ENCODE data around the gene ATL1.

ATL1 gene

DNA sequence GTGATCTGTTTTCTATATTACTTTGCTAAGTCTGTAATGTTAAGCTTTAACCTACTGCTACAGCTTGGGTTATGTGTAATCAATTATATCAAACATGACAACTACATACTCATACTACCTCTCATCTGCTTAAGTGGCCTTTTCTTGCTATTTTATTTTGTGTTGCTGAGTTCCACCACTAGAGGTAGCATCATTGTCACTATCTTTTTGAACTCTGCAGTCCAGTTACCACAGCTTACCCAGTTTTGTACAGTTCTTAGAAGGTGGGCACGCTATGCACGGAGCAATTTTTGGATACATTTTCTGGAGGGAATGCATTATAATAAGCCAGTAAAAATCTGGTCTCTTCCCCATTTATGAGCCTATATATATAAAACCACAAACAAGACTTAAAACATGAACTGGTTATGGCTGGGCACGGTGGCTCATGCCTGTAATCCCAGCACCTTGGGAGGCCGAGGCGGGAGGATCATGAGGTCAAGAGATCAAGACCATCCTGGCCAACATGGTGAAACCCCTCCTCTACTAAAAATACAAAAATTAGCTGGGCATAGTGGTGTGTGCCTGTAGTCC is 59.7 kb downstream of the ATL1 start:
- no peaks in the 10 kb centered on the region; the same call in 1 of the 2 replicates for H3K36me3 ChIP-seq (ENCODE audit: insufficient read depth, low read length)

GRCh38 chr14:50620341-50620740 is 60.4 kb downstream of the ATL1 start:
- no peaks in the 10 kb centered on the region for H3K27me3 ChIP-seq (ENCODE audit: insufficient read depth, low read length, poor library complexity, severe bottlenecking)
- no peaks in the 10 kb centered on the region for H3K9me3 ChIP-seq (ENCODE audit: insufficient read depth, low read depth, low read length)
- no peaks in the 10 kb centered on the region for H3K4me1 ChIP-seq (ENCODE audit: insufficient read depth, low read length, poor library complexity, severe bottlenecking)
- no peaks in the 10 kb centered on the region; the same call in 1 of the 2 replicates for H3K36me3 ChIP-seq (ENCODE audit: insufficient read depth, low read length)
- TF ChIP-seq EZH2phosphoT487 (IDR thresholded peaks at IDR 0.05; ENCODE audit: borderline replicate concordance), result no peak
- TF ChIP-seq, protein P1, sequence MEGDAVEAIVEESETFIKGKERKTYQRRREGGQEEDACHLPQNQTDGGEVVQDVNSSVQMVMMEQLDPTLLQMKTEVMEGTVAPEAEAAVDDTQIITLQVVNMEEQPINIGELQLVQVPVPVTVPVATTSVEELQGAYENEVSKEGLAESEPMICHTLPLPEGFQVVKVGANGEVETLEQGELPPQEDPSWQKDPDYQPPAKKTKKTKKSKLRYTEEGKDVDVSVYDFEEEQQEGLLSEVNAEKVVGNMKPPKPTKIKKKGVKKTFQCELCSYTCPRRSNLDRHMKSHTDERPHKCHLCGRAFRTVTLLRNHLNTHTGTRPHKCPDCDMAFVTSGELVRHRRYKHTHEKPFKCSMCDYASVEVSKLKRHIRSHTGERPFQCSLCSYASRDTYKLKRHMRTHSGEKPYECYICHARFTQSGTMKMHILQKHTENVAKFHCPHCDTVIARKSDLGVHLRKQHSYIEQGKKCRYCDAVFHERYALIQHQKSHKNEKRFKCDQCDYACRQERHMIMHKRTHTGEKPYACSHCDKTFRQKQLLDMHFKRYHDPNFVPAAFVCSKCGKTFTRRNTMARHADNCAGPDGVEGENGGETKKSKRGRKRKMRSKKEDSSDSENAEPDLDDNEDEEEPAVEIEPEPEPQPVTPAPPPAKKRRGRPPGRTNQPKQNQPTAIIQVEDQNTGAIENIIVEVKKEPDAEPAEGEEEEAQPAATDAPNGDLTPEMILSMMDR (conservative IDR thresholded peaks at IDR 0.05; ENCODE audit: low read length), result no peak
- no peak overlapping the region for H2AFZ ChIP-seq (ENCODE audit: low read length)
- H4K20me1 ChIP-seq (ENCODE audit: insufficient read depth, low read length, poor library complexity, severe bottlenecking), result no peaks in the 10 kb centered on the region
- H3K9ac ChIP-seq (ENCODE audit: low read depth, low read length, poor library complexity, severe bottlenecking), result no peak overlapping the region
- H3F3A ChIP-seq (ENCODE audit: low read depth), result no peaks in the 10 kb centered on the region
- no peak overlapping the region for H3K4me3 ChIP-seq (ENCODE audit: low read length, poor library complexity, severe bottlenecking)
- H3K79me2 ChIP-seq (ENCODE audit: insufficient read depth, low read length), result no peaks in the 10 kb centered on the region
- H3K9me2 ChIP-seq (replicated peaks; ENCODE audit: low read depth, low read length), result no peaks in the 10 kb centered on the region
- no peak overlapping the region for H3K4me2 ChIP-seq (ENCODE audit: low read depth, low read length, poor library complexity, severe bottlenecking)

More for the DNA sequence above, 59.7 kb downstream of the ATL1 start:
- TF ChIP-seq, protein P1 (conservative IDR thresholded peaks at IDR 0.05; ENCODE audit: low read length), result peak; percentile 77
- TF ChIP-seq EZH2phosphoT487 (IDR thresholded peaks at IDR 0.05; ENCODE audit: borderline replicate concordance), result no peak
- Histone ChIP-seq H3K9me3 (ENCODE audit: insufficient read depth, low read depth, low read length) (no peaks in the 10 kb centered on the region), H3K9ac (ENCODE audit: low read depth, low read length, poor library complexity, severe bottlenecking) (no peak overlapping the region), H3K4me1 (ENCODE audit: insufficient read depth, low read length, poor library complexity, severe bottlenecking) (no peaks in the 10 kb centered on the region), H3K27me3 (ENCODE audit: insufficient read depth, low read length, poor library complexity, severe bottlenecking) (no peaks in the 10 kb centered on the region), H3K4me2 (ENCODE audit: low read depth, low read length, poor library complexity, severe bottlenecking) (no peak overlapping the region), H3F3A (ENCODE audit: low read depth) (no peaks in the 10 kb centered on the region), H3K4me3 (ENCODE audit: low read length, poor library complexity, severe bottlenecking) (no peak overlapping the region), H3K79me2 (ENCODE audit: insufficient read depth, low read length) (no peaks in the 10 kb centered on the region), H3K9me2 (replicated peaks; ENCODE audit: low read depth, low read length) (no peaks in the 10 kb centered on the region), H4K20me1 (ENCODE audit: insufficient read depth, low read length, poor library complexity, severe bottlenecking) (no peaks in the 10 kb centered on the region), H2AFZ (ENCODE audit: low read length) (no peak overlapping the region)

DNA sequence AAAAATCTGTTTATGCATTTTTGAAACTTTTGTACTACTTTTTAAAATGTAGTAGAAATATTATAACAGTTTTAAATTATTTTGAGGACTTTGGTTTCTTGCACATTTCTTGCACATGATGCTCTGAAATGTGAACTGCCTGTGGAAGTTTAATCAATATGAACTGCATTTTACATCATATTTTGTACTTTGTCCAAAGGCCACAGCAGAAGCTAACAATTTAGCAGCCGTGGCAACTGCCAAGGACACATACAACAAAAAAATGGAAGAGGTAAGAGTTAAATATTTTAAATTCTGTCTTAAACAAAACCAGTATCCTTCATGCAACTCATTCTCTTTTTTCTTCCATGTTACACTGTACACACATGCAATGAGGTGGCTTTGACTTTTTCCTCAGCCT is 63.0 kb downstream of the ATL1 start:
- no peaks in the 10 kb centered on the region for H3F3A ChIP-seq (ENCODE audit: low read depth)
- no peak overlapping the region for H3K4me2 ChIP-seq (ENCODE audit: low read depth, low read length, poor library complexity, severe bottlenecking)
- H3K36me3 ChIP-seq (ENCODE audit: insufficient read depth, low read length), result no peaks in the 10 kb centered on the region; the same call in 1 of the 2 replicates
- TF ChIP-seq, protein P1 (conservative IDR thresholded peaks at IDR 0.05; ENCODE audit: low read length), result no peak
- TF ChIP-seq EZH2phosphoT487 (IDR thresholded peaks at IDR 0.05; ENCODE audit: borderline replicate concordance), result no peak
- H3K9me2 ChIP-seq (replicated peaks; ENCODE audit: low read depth, low read length), result no peaks in the 10 kb centered on the region
- no peaks in the 10 kb centered on the region for H3K79me2 ChIP-seq (ENCODE audit: insufficient read depth, low read length)
- H3K9me3 ChIP-seq (ENCODE audit: insufficient read depth, low read depth, low read length), result no peaks in the 10 kb centered on the region
- no peak overlapping the region for H2AFZ ChIP-seq (ENCODE audit: low read length)
- H3K4me3 ChIP-seq (ENCODE audit: low read length, poor library complexity, severe bottlenecking), result no peak overlapping the region
- H3K27me3 ChIP-seq (ENCODE audit: insufficient read depth, low read length, poor library complexity, severe bottlenecking), result no peaks in the 10 kb centered on the region
- H3K9ac ChIP-seq (ENCODE audit: low read depth, low read length, poor library complexity, severe bottlenecking), result no peak overlapping the region
- H3K4me1 ChIP-seq (ENCODE audit: insufficient read depth, low read length, poor library complexity, severe bottlenecking), result no peaks in the 10 kb centered on the region
- H4K20me1 ChIP-seq (ENCODE audit: insufficient read depth, low read length, poor library complexity, severe bottlenecking), result no peaks in the 10 kb centered on the region
